CD14-positive monocyte (primary cell): ENCODE data around the gene GABRB2. TPM values are rescaled to one million over a fixed set of nuclear protein-coding genes. Genes with fewer than 3 reads are reported as not detected.

Experiments used
- DNase-seq, 3 donors: peaks; one replicate each; pipeline ENCODE4 v3.0.0-alpha.2; 2011 to 2022
- H2AFZ ChIP-seq: 2 replicates; pipeline ENCODE4 v1.6.0; 2012; ENCODE audit warnings: mild to moderate bottlenecking, low read depth, low read length, inconsistent platforms; ENCODE audit not compliant: insufficient read depth, poor library complexity, severe bottlenecking
- H3K27ac ChIP-seq, 2 donors: 1 replicate in 1 of 2; 2 replicates in 1 of 2; pipeline ENCODE4 v1.5.1; 2012 to 2013; ENCODE audit warnings: low read length in 2 of 2, control low read depth in 1 of 2, inconsistent platforms in 1 of 2, low read depth in 1 of 2, mild to moderate bottlenecking in 1 of 2
- H3K27me3 ChIP-seq, 2 donors: one replicate each; pipeline versions ENCODE4 v1.6.0 to v1.6.1; 2011 to 2013; ENCODE audit warnings: low read length in 2 of 2; ENCODE audit not compliant: control insufficient read depth in 2 of 2, insufficient read depth in 2 of 2
- H3K36me3 ChIP-seq, 2 donors: replicated peaks in 1 of 2; 1 replicate in 1 of 2; 2 replicates in 1 of 2; pipeline versions ENCODE4 v1.5.1 to v1.6.1; 2012 to 2013; ENCODE audit warnings: low read length in 2 of 2, control low read depth in 1 of 2, inconsistent platforms in 1 of 2, mild to moderate bottlenecking in 1 of 2; ENCODE audit not compliant: insufficient read depth in 2 of 2, control insufficient read depth in 1 of 2
- H3K4me1 ChIP-seq, 2 donors: 1 replicate in 1 of 2; 2 replicates in 1 of 2; pipeline versions ENCODE4 v1.5.1 to v1.6.1; 2012 to 2013; ENCODE audit warnings: low read length in 2 of 2, control low read depth in 1 of 2, inconsistent platforms in 1 of 2, mild to moderate bottlenecking in 1 of 2, moderate library complexity in 1 of 2; ENCODE audit not compliant: insufficient read depth in 2 of 2, control insufficient read depth in 1 of 2
- H3K4me2 ChIP-seq: replicated peaks from 2 replicates; pipeline ENCODE3; 2012; ENCODE audit warnings: low read length, moderate library complexity, mild to moderate bottlenecking; ENCODE audit not compliant: poor library complexity, severe bottlenecking; ENCODE audit errors: extremely low read depth
- H3K4me3 ChIP-seq, 3 experiments: fragments of 200-600 bp in 1 of 3; sonication (generic) in 1 of 3; replicated peaks in 1 of 3; 1 replicate in 2 of 3; 2 replicates in 1 of 3; pipeline ENCODE4 v1.5.1; 2011 to 2013; ENCODE audit warnings: low read length in 3 of 3, mild to moderate bottlenecking in 3 of 3, control low read depth in 2 of 3, low read depth in 2 of 3, inconsistent platforms in 1 of 3, moderate library complexity in 1 of 3
- H3K79me2 ChIP-seq: 2 replicates; pipeline ENCODE4 v1.6.0; 2012; ENCODE audit warnings: mild to moderate bottlenecking, control low read depth, inconsistent platforms, low read length, moderate library complexity; ENCODE audit not compliant: insufficient read depth
- H3K9ac ChIP-seq: 2 replicates; pipeline ENCODE4 v1.6.0; 2017; ENCODE audit warnings: low read length, mild to moderate bottlenecking; ENCODE audit not compliant: insufficient read depth, poor library complexity, severe bottlenecking
- H3K9me3 ChIP-seq, 2 donors: replicated peaks in 1 of 2; 1 replicate in 1 of 2; 2 replicates in 1 of 2; pipeline versions ENCODE4 v1.5.1 to v1.6.1; 2012 to 2013; ENCODE audit warnings: low read length in 2 of 2, control low read depth in 1 of 2; ENCODE audit not compliant: control insufficient read depth in 1 of 2, insufficient read depth in 1 of 2
- H4K20me1 ChIP-seq: 2 replicates; pipeline ENCODE4 v1.6.0; 2012; ENCODE audit warnings: mild to moderate bottlenecking, low read length, control low read depth, moderate library complexity; ENCODE audit not compliant: insufficient read depth
- H3K27ac Mint-ChIP-seq, 7 donors: one replicate each; pipeline ENCODE4 v1.8.0; 2020; ENCODE audit warnings: mild to moderate bottlenecking in 7 of 7, mixed read lengths in 7 of 7, moderate library complexity in 6 of 7, inconsistent platforms in 2 of 7
- H3K27me3 Mint-ChIP-seq, 3 donors: one replicate each; pipeline ENCODE4 v1.8.0; 2021 to 2022; ENCODE audit warnings: low read depth in 3 of 3, mild to moderate bottlenecking in 3 of 3, mixed read lengths in 3 of 3, moderate library complexity in 3 of 3, inconsistent platforms in 1 of 3
- H3K36me3 Mint-ChIP-seq, 2 donors: one replicate each; pipeline ENCODE4 v1.8.0; 2020; ENCODE audit warnings: mixed read lengths in 2 of 2, inconsistent platforms in 1 of 2, mild to moderate bottlenecking in 1 of 2
- H3K4me1 Mint-ChIP-seq: one replicate; pipeline ENCODE4 v1.8.0; 2020; ENCODE audit warnings: mild to moderate bottlenecking, mixed read lengths
- H3K4me3 Mint-ChIP-seq, 2 donors: one replicate each; pipeline ENCODE4 v1.8.0; 2020; ENCODE audit warnings: mild to moderate bottlenecking in 2 of 2, mixed read lengths in 2 of 2, moderate library complexity in 1 of 2
- H3K9me3 Mint-ChIP-seq, 7 donors: one replicate each; pipeline ENCODE4 v1.8.0; 2020 to 2022; ENCODE audit warnings: mixed read lengths in 7 of 7, mild to moderate bottlenecking in 6 of 7, moderate library complexity in 6 of 7, inconsistent platforms in 2 of 7
- WGBS: methylation state at CpG from one replicate; pipeline ENCODE4 v1.1.5; 2013; ENCODE audit warnings: missing lambda C conversion rate; ENCODE audit not compliant: insufficient coverage; 5-methylcytosine and 5-hydroxymethylcytosine counted together
- intact Hi-C, 2 donors: fragments of 100-400 bp; cut with micrococcal nuclease; formaldehyde crosslinking; loops; one replicate each; pipeline versions ENCODE4 v1.15.0 to v1.15.1; 2023
- polyA plus RNA-seq, 3 donors: library from polyadenylated mRNA; depleted of rRNA in 1 of 3; unstranded in 2 of 3; stranded (reverse) in 1 of 3; fragments of 300-500 nt in 2 of 3; fragments of >200 nt in 1 of 3; fragmentation: Illumina TruSeq in 2 of 3; gene quantifications; 1 replicate in 2 of 3; 2 replicates in 1 of 3; pipeline ENCODE4 v1.2.3, GENCODE V29; 2012 to 2021
- TF ChIP-seq, protein P1 (sequence below): fragments of 200-600 bp; IDR thresholded peaks from one replicate; pipeline ENCODE4 v1.8.0; 2022; ENCODE audit warnings: antibody characterized with exemption, mild to moderate bottlenecking

Gene GABRB2
- polyA plus RNA-seq, 3 donors, result not detected

DNA sequence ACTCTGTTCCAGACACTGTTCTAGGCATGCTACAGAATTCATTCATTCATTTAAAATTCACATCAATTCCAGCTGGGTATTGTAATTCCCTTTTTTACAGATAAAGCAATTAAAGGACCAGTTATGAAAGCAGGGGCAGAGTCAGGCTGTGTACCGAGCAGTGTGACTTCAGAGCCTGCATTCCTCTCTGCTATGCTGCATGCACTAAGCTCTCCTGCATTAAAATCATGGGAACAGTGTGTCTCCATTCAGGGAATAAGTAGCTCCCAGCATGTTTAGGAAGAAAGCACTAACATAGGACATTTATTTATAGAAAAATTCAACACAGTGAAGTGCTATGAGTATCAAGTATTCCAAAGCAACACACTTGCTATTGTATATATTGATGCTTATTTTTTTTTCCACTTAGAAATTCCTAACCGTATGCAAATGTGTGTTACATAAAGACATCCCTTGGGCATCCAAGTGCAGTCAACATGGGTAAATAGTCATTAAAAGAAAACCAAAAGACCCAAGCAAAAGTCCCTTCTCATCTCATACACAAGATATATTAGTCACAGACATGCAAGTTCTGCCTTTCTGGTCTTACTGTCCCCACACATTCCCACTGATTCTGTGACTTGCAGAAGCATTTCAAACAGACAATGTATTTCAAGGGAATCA lies 173.7 kb downstream of the GABRB2 start:
- H4K20me1 ChIP-seq, result no peaks in the 10 kb centered on the region
- H3K4me2 ChIP-seq, result no peak overlapping the region
- no peaks in the 10 kb centered on the region for H3K9me3 ChIP-seq
- H3K27ac ChIP-seq, result no peak overlapping the region
- no peak overlapping the region for H3K9ac ChIP-seq
- H3K27me3 ChIP-seq, result no peaks in the 10 kb centered on the region
- TF ChIP-seq, protein P1, sequence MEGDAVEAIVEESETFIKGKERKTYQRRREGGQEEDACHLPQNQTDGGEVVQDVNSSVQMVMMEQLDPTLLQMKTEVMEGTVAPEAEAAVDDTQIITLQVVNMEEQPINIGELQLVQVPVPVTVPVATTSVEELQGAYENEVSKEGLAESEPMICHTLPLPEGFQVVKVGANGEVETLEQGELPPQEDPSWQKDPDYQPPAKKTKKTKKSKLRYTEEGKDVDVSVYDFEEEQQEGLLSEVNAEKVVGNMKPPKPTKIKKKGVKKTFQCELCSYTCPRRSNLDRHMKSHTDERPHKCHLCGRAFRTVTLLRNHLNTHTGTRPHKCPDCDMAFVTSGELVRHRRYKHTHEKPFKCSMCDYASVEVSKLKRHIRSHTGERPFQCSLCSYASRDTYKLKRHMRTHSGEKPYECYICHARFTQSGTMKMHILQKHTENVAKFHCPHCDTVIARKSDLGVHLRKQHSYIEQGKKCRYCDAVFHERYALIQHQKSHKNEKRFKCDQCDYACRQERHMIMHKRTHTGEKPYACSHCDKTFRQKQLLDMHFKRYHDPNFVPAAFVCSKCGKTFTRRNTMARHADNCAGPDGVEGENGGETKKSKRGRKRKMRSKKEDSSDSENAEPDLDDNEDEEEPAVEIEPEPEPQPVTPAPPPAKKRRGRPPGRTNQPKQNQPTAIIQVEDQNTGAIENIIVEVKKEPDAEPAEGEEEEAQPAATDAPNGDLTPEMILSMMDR, result no peak
- no peak overlapping the region for H3K4me3 ChIP-seq
- intact Hi-C loops, result no loop called here
- no peaks in the 10 kb centered on the region for H3K79me2 ChIP-seq
- H2AFZ ChIP-seq, result no peak overlapping the region
- no peaks in the 10 kb centered on the region for H3K36me3 ChIP-seq
- H3K4me3 Mint-ChIP-seq, result no peak overlapping the region
- H3K4me1 Mint-ChIP-seq, result no peaks in the 10 kb centered on the region
- H3K9me3 Mint-ChIP-seq, result no peaks in the 10 kb centered on the region
- H3K27ac Mint-ChIP-seq, result no peak overlapping the region
- no peaks in the 10 kb centered on the region for H3K27me3 Mint-ChIP-seq
- H3K36me3 Mint-ChIP-seq, result no peaks in the 10 kb centered on the region
- WGBS, result 40% methylated on average over 1 of the region's 2 CpGs
- DNase-seq, result no peak
- H3K4me1 ChIP-seq, result no peaks in the 10 kb centered on the region

DNA sequence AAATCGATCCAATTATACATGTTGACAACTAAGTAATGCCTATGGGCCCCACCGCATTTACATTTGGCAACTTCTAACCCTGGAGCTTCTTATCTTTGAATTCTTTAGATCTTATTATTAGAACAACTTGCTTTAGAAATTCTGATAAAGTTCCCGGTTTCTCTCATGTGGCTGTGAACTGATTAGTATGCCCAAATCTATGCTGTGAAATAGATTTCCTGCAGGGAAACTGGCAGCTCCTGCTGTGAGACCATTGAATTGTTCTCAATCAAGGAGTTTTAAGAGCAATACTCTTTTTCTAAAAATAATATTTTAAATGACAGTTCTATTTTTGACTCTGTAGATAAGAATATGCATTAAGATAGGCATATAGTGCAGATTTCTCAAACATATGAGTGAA lies 177.5 kb downstream of the GABRB2 start:
- no peak for DNase-seq
- Mint-ChIP-seq H3K9me3 (no peaks in the 10 kb centered on the region), H3K27ac (no peak overlapping the region), H3K4me1 (no peaks in the 10 kb centered on the region), H3K36me3 (no peaks in the 10 kb centered on the region), H3K4me3 (no peak overlapping the region), H3K27me3 (no peaks in the 10 kb centered on the region)
- Histone ChIP-seq H3K9ac (no peak overlapping the region), H3K79me2 (no peaks in the 10 kb centered on the region), H3K27me3 (no peaks in the 10 kb centered on the region), H2AFZ (no peak overlapping the region), H3K4me2 (no peak overlapping the region), H3K4me1 (no peaks in the 10 kb centered on the region), H4K20me1 (no peaks in the 10 kb centered on the region), H3K36me3 (no peaks in the 10 kb centered on the region), H3K4me3 (no peak overlapping the region), H3K9me3 (no peaks in the 10 kb centered on the region), H3K27ac (no peak overlapping the region)
- TF ChIP-seq, protein P1, result no peak
- WGBS, result no CpG with 5 or more reads among the region's 3 CpGs
- intact Hi-C loops, result no loop called here
